Fibroblast of the aortic adventitia (primary cell): Measurements from ENCODE around the gene PSPN. TPM values are rescaled to one million over a fixed set of nuclear protein-coding genes. Genes with fewer than 3 reads are reported as not detected.

Experiments used
- DNase-seq: peaks from one replicate; pipeline ENCODE4 v3.0.0-alpha.2; 2010; ENCODE audit warnings: low read depth
- H3K4me3 ChIP-seq: 2 replicates; pipeline ENCODE4 v1.5.1; 2011; ENCODE audit warnings: low read depth, mild to moderate bottlenecking, control low read depth, low read length, moderate library complexity
- CTCF ChIP-seq: IDR thresholded peaks from 2 replicates; pipeline ENCODE4 v1.5.1; 2011; ENCODE audit warnings: mild to moderate bottlenecking, low read length, control low read depth, inconsistent platforms; ENCODE audit not compliant: insufficient read depth
- total RNA-seq: library from RNA; depleted of rRNA; stranded (reverse); fragments of >200 nt; gene quantifications from 2 replicates; pipeline ENCODE4 v1.2.3, GENCODE V29; 2012; ENCODE audit warnings: low replicate concordance

PSPN gene
- total RNA-seq, 1 donor = 1.2 TPM

GRCh38 chr19:6413721-6414643, 38.2 kb upstream of the PSPN start:
- TF ChIP-seq CTCF = no peak
- no peak overlapping the region for H3K4me3 ChIP-seq
- DNase-seq = peak; percentile 40

GRCh38 chr19:6413291-6413690, 37.6 kb upstream of the PSPN start:
- no peak for TF ChIP-seq CTCF
- DNase-seq = no peak
- H3K4me3 ChIP-seq = no peak overlapping the region

DNA sequence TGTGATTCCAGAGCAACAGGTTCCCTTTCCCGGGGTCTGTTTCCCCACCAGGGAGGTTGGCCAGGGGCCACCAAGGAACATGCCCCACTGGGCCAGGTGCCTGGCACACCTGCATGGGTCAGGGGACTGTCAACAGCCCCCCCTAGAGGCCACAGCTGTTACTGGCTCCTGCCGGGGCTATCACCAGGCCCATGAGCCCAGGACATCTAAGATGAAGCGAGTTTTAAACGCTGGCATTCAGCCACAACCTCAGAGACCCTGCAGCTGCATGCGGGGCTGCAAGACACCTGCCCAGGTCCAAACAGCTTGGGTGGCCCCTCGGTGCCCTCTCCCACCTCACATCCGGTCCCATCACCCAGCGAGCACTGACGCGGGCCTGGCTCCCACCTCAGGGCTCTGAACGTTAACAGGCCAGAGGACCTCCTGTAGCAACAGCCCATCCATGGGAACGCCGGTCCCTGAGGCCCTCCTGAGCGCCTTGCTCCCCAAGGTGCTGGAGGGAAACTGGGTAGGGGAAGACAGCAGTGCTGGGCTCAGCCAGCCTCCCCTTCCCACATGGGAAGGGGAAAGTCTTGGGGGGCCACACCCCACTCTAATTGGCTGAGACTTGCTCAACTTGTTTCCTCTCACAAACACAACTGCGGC, 36.8 kb upstream of the PSPN start:
- TF ChIP-seq CTCF = peak; percentile 53
- DNase-seq = no peak
- H3K4me3 ChIP-seq = no peak overlapping the region

- H3K4me3 ChIP-seq = no peak overlapping the region
- no peak for TF ChIP-seq CTCF
- no peak for DNase-seq
These were observed 36.3 kb upstream of the PSPN start for GRCh38 chr19:6412061-6412446.

- no peak overlapping the region for H3K4me3 ChIP-seq
- DNase-seq = no peak
- no peak for TF ChIP-seq CTCF
These were observed 33.6 kb upstream of the PSPN start for GRCh38 chr19:6409346-6409745.

- DNase-seq = no peak
- TF ChIP-seq CTCF = no peak
- H3K4me3 ChIP-seq = no peak overlapping the region
These were observed 30.7 kb upstream of the PSPN start for GRCh38 chr19:6406401-6406800.
